Lower leg skin (tissue), 3 donors: ENCODE results near the gene SFI1.

Source experiments
- CTCF ChIP-seq, 3 donors: fragments of 450-650 bp; IDR thresholded peaks; one replicate each; pipeline ENCODE4 v1.5.1; 2016; ENCODE audit warnings: antibody characterized with exemption in 3 of 3, mild to moderate bottlenecking in 3 of 3, moderate library complexity in 2 of 3
- POLR2A ChIP-seq, 2 donors: fragments of 450-650 bp; IDR thresholded peaks; one replicate each; pipeline ENCODE4 v1.6.1; 2016 to 2017; ENCODE audit warnings: antibody characterized with exemption in 2 of 2, mild to moderate bottlenecking in 1 of 2, moderate library complexity in 1 of 2

GRCh38 chr22:31488988-31489617 lies 7.2 kb upstream of the SFI1 start:
- TF ChIP-seq CTCF (IDR thresholded peaks at IDR 0.05) (no peak), POLR2A (IDR thresholded peaks at IDR 0.05) (no peak)
